ENCODE data around the gene MAGEC2.

The MAGEC2 gene

GRCh38 chrX:142204522-142205433, at the start of gene MAGEC2:
MAGEC2 (minus strand) TSS chrX:142205290; CDS start chrX:142203987, 1,303 bp downstream.
- no peak for FAIRE-seq
- DNase-seq (ENCODE audit: low spot score): no peak

GRCh38 chrX:142251680-142252079, 46.6 kb upstream of the MAGEC2 start:
- FAIRE-seq (no peak), DNase-seq (ENCODE audit: low spot score) (peak; percentile 6)

- FAIRE-seq: no peak
- no peak for DNase-seq (ENCODE audit: low spot score)
Observed at GRCh38 chrX:142251202-142251601, 46.1 kb upstream of the MAGEC2 start.

GRCh38 chrX:142250502-142250901, 45.4 kb upstream of the MAGEC2 start:
- DNase-seq (ENCODE audit: low spot score) (no peak), FAIRE-seq (no peak)

- no peak for FAIRE-seq
- no peak for DNase-seq (ENCODE audit: low spot score)
Observed at GRCh38 chrX:142249721-142250120, 44.6 kb upstream of the MAGEC2 start.

GRCh38 chrX:142244568-142244967, 39.5 kb upstream of the MAGEC2 start:
- FAIRE-seq: no peak
- no peak for DNase-seq (ENCODE audit: low spot score)

- no peak for FAIRE-seq
Observed at GRCh38 chrX:142238536-142238935, 33.4 kb upstream of the MAGEC2 start.

GRCh38 chrX:142233400-142233799, 28.3 kb upstream of the MAGEC2 start:
- DNase-seq (ENCODE audit: low spot score): no peak
- no peak for FAIRE-seq

More at GRCh38 chrX:142238536-142238935, 33.4 kb upstream of the MAGEC2 start:
- DNase-seq (ENCODE audit: low spot score): no peak

- DNase-seq (ENCODE audit: low spot score) (no peak), FAIRE-seq (no peak)
Observed at GRCh38 chrX:142214081-142214480, 9.0 kb upstream of the MAGEC2 start.

- FAIRE-seq: no peak
Observed at GRCh38 chrX:142201113-142201512, 4.0 kb downstream of the MAGEC2 start.

GRCh38 chrX:142186103-142186502, 19.0 kb downstream of the MAGEC2 start:
- FAIRE-seq (no peak), DNase-seq (ENCODE audit: low spot score) (no peak)

More at GRCh38 chrX:142201113-142201512, 4.0 kb downstream of the MAGEC2 start:
- DNase-seq (ENCODE audit: low spot score): no peak

GRCh38 chrX:142184756-142185602, 20.1 kb downstream of the MAGEC2 start:
- FAIRE-seq: no peak
- DNase-seq (ENCODE audit: low spot score): no peak

- FAIRE-seq (no peak), DNase-seq (ENCODE audit: low spot score) (no peak)
Observed at GRCh38 chrX:142156567-142156966, 48.5 kb downstream of the MAGEC2 start.

Data from urothelium cell line (cell line).